CD4-positive, alpha-beta T cell treated with Interleukin-1 beta for 1 hour (primary cell): ENCODE data around the gene TUBB4A.

ENCODE experiments used
- DNase-seq, 2 donors: peaks; one replicate each; pipeline ENCODE4 v3.0.0-alpha.2; 2020 to 2022

The TUBB4A gene

DNA sequence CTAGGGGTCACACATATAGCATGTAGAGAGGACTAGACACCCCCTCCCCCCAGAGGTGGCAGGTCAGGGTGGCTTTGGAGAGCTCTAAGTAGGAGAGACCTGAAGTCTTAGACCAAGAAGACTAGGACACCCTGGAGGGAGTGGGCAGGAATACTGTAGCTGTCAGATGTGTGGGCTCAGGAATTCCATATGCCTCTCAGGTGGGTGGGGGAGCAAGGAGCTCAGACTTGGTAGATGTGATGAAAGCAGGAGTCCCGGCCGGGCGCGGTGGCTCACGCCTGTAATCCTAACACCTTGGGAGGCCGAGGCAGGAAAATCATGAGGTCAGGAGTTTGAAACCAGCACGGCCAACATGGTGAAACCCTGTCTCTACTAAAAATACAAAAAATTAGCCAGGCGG, 36.4 kb downstream of the TUBB4A start:
- DNase-seq, result no peak

DNA sequence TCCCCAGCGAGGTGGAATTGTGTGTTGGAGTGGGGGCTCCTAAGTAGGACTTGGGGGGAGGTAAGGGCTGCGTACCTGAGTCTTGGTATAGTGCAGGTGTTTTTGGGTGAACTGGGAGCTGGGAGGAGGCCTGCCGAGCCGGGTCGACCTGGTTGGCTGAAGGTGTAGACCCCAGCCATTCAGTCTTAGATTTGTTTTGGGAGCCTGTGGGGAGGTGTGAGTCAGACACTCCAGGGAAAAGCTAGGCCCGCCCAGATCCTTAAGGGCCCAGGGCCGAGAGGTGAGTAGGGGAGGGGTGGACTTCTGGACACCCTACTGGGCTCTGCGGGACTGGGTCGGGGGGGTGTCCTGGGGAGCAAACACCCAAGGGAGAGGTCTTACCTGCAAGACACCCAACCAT, 37.1 kb downstream of the TUBB4A start:
- DNase-seq, result no peak

DNA sequence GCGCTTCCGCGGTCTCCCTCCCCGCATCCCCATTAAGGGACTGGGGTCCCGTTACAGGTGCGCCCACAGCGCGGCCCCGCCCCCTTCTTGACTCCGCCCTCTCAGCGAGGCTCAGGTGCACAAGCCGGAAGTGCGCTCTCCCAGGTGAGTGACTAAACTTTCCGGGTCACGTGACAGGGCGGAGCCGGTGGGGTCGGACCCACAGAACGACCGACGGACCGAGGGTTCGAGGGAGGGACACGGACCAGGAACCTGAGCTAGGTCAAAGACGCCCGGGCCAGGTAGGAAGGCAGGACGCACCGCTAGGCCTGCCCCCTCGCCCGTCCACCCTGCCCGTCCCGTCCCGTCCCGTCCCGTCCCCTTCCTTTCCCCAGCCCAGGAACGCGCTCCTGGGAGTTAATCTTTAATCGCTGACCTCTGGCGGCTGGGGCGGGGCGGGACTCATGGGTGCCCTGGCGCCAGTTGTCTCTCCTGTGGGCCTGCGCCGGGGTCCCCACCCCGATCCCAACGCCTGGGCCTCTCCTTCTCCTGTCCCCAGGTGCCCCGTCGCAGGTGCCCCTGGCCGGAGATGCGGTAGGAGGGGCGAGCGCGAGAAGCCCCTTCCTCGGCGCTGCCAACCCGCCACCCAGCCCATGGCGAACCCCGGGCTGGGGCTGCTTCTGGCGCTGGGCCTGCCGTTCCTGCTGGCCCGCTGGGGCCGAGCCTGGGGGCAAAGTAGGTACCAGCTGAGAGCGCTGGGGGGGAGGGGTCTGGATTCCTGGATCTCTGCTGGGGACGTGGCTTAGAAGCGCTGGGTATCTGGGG, 37.8 kb downstream of the TUBB4A start, which contains the start of gene CRB3:
Gene CRB3, plus strand, starts transcription at position 202 of the 804 bp plus-strand sequence. Its CDS starts 431 bp downstream, at position 633.
- DNase-seq, result peak; percentile 64 to 65

DNA sequence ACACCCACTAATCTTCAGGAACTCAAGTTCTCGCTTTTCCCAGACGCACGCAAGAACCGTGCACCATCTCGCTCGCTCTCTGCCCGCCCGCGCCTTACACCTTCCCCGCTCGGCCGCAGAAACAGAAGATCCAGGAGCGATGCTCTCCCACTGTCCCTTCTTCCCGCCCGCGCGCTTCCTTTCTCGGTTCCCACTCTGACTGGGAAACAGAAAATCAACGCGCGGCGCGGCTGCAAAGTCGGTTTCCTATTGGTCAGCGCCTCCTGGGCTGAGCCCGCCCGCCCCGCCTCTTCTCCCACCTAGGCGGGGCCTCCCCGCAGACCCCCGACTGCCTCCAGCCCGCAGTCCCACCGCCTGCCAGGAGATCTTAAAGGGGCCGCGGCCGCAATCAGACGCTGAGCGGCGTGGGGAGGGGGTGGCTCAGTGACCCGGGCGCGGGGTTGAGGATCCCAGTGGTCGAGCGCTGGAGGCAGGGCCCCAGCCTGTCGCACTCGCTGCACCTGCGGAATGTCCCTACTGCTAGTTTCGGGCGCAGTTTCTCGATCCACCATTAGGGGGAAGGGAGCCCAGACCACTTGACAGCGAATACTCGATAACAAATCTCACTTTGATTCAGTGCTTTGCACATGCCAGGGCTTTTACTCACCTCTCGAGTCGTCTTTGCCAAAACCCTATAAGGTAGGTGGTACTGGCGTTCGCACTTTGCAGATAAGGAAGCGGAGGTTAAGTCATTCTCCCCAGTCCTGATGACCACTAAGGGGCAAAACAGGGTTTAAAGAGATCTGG, 41.8 kb downstream of the TUBB4A start:
- peak; percentile 94 to 97 for DNase-seq

DNA sequence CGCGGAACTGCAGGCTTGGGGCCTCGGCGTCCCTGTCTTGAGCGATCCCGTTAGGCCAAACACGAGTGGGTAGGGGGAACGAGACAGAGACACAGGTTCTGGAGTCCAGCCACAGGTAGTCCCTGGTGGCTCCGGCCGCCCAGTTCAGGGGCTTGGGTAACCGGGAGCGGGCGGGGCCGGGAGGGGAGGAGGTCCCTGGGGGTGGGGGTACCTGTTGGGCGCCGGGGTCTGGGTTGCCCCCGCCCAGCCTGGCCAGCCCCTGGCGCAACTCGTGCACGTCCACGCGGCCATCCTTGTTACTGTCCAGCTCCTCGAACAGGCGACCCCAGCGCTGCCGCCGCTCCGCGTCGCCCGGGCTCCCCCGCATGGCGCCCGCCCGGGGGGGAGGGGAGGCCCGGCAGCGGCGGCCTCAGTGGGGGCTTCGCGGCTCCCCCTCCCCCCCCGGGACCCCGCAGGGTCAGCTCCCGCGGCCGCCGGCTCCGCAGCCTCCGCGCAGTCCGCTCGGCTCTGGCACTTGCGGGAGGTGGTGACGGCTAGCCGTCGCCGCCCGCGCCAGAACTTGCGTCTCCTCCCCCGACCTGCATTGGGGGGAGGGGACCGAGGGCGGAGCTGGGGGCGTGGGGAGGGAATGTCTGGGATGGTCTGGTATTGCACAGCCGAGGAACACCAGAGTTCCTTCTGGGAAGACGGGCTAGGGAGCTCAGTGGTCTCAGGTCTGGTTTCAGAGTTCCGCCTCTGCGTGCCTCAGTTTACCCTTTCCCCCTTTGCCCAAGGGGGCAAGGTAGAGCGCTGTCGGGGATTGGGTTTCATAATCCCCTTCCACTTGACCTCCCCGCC, 42.6 kb downstream of the TUBB4A start, which contains the start of gene SLC25A23:
Gene SLC25A23, minus strand, starts transcription at position 531 of the 837 bp plus-strand sequence. Its CDS starts 164 bp downstream, at position 367.
- DNase-seq, result peak; percentile 61 to 65

DNA sequence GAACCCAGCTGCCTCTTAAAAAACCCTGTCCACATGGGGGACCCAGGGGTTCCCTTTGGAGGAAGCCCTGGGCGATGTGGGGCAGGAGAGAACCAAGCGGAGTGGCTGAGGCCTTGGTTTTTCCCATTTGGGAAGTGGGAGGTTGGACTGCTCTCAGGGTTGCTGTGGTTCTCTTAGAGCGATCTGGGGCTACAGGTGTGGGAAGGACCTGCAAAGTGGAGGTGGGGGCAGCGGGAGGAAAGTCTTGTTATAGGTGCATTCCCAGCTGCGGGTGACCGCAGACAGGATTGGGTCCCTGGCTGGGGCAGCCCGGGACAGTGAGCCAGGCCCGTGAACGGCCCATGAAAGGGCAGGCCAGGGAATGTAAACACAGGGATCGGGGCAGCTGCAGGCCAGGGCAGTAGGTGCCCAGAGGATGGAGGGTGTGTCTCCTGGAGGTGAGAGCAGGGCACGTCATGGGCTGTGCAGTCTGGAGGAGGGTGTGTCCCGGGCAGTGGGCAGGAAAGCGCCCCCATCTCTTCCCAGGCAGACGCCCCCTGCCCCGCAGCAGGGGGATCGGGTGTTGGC, 43.3 kb downstream of the TUBB4A start:
- DNase-seq, result no peak

DNA sequence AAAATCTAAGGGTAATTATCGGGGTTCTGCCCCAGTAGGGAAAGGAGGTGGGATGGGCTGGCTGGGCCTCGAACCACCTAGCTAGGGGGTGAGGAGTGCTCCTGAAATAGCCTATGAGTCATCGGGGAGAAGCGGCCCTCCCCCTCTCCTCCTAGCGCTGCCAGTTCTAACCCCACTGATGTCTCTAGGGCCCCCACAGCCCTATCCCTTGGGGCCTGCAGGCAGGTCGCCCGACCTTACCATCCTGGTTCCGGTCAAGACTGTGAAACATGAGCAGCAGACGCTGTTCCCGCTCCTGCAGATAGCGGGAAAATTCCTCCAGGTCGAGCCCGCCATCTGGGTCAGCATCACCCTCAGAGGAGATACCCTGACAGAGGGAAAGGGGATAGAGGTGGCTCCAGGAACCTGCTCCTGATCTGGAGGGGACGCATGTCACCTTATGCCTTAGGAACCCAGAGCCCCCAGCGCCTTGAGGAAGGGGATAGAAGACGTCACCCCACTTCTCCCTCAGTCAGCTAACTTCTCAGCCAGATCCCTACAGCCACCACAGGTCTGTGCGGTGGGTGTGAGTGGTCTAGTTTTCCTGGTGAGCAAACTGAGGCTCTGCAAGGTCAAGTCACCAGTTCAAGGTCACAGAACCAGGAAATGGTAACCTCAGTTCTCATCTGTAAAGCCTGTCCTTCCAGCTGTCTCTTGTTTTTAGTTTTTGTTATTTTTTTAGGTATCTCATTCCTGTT, 44.0 kb downstream of the TUBB4A start:
- DNase-seq, result no peak

DNA sequence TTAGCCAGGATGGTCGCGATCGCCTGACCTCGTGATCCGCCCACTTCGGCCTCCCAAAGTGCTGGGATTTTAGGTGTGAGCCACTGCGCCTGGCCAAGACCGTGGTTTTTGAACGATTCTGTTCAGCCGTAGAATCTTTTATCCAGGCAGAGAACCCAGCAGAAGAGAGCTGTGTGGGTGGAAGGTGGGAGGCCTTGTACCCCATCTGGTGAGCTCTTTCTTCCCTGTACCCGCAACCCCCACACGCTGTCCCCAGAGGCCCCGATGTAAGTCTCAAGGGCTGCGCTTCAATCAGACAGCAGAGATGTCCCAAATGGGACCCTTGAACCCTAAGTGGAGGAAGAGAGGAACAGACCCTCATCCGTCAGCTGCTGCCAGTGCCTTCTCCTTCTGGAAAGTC, 46.2 kb downstream of the TUBB4A start:
- DNase-seq, result no peak

DNA sequence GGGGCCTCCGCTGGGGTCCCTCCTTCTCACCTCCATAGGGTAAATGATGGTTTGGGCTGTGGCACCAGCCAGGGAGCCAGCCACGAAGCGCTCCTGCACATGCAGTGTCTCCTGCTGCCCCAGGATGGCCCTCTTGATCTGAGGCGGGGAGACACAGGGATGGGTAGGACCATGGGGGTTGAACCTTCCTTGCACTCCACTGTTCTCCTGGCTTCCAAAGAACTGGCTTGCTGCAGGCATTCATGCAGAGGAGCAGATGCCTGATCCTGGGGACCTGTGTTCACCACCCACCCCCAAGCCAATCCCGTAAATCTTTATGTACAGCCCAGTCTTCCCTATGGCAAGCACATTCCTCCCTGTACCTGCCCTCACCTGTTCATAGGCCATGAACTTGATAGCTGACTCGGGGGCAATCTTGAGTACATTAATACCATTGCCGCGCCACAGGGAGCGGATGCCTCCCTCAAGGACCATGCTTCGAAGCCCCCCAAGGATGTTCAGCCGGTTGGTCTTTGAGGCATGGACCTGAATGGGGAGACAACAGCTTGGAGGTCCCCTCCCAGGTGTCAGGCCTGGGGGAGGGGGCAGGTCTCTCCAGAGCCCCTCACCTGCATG, 48.1 kb downstream of the TUBB4A start:
- DNase-seq, result no peak

DNA sequence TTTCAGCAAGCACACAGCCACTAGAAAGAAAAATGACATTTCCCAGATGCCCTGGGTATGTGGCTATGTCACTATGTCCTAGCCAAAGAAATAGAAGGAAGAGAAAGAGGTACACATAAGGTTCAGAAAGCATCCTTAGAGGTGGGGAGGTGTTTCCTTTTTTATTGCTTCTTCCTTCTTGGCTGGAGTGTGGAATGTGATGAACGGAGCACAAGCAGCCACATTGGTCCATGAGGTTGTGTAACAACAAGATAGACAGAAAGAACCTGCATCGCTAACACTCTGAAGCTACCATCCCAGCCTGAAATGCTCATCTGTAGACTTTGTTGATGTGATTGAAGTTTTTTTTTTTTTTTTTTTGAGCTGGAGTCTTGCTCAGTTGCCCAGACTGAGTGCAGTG, 49.2 kb downstream of the TUBB4A start:
- DNase-seq, result no peak

DNA sequence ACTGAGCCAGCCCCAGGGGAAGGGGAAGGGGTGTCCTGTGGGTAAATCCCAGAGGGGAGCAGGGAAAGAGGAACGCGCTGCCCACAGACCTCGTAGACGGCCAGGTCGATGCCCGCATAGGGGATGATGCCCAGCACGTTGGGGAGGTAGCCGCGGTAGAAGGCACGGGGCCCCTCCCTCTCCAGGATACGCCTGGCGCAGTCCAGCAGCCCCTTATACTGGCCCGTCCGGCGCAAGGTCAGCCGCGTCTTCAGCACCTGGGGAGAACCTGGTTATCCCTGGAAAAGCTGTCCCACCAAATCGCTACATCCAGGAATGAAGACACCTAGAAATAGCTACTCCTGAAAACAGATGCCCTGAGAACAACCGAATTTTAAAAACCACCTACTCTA, 49.9 kb downstream of the TUBB4A start:
- DNase-seq, result no peak

DNA sequence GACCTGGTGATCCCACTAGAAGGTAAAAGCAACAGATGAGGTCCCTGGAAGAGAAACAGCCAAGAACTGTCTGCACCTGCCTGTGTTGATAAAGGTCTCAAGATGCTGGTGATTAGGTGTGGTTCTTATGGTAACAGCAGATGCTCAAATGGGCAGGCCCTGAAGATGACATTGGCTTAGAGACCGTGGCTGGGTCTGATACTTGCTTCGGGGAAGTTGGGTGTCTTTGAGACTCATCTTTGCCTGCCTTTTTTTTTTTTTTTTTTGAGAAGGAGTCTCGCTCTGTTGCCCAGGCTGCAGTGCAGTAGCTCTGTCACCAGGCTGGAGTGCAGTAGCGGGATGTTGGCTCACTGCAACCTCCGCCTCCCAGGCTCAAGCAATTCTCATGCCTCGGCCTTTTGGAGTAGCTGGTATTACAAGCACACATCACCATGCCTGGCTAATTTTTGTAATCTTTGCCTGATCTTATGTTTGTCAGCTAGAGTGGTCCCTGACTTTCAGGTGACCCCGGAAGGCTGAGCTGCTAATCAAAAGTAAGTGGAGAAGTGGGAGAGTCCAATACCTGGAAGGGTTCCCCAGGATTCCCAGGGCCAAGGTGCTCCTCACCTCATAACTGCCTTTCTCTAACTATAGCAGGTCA, 50.4 kb downstream of the TUBB4A start:
- no peak for DNase-seq

DNA sequence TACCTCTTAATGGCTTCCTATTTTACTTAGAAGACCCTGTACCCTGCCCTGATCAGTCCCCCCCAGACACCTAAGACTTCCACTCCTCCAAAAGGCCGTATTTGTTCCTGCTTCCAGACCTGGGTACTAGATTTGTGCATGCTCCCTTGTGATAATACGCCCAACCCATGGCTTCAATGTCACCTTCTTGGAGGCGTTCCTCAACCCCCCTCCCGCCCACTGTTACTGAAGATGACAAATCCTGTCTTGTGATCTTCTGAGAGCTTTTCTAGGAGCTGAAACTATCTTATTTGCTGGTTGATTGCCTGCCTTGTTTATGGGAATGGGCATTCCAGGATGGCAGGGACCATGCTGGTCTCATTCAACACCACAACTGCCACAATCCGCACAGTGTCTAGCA, 51.9 kb downstream of the TUBB4A start:
- no peak for DNase-seq

DNA sequence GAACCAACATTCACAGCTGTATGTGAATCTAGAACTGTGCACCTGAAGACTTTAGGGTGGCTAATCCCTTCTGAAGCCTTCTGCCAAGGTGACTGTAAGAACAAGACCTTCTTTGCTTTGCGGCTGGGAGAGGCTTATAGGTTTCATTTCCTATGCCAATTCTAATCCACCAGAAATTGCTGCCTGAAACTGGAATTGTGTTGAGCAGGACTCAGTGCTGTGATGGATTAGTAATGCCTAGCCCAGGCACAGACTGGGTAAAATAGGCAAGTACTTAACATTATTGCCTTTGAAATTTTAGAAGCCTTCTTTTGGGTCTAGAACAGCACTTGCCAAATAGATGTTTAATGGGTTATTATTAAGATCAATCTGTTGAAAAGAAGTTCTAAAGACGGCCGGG, 54.1 kb downstream of the TUBB4A start:
- no peak for DNase-seq

DNA sequence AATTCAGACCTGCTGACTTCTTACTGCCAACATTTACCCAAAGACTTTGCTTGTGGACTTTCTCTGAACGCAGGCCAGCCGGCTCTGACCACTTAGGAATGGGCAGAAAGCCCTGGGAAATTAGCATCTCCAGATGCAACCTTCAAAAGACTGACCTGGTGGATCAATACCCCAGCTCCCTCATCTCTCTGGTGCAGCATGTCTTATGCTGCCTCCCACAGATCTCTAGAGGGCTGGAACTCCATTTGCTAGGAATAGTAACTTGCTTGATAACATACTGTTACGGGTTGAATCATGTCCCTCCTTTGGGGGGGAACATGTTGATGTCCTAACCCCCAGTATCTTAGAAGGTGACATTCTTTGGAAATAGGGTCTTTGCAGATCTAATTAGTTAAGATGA, 55.7 kb downstream of the TUBB4A start:
- DNase-seq, result no peak
